ENCODE results near the gene INTS4.
"Not testable (repeated sequence)": the region's sequence is repeated elsewhere in the genome, so short reads cannot be mapped to it uniquely, and the experiment has no call there.

The INTS4 gene

GRCh38 chr11:77993902-77994301, 566 bp downstream of the INTS4 start:
- TF ChIP-seq, protein P1, sequence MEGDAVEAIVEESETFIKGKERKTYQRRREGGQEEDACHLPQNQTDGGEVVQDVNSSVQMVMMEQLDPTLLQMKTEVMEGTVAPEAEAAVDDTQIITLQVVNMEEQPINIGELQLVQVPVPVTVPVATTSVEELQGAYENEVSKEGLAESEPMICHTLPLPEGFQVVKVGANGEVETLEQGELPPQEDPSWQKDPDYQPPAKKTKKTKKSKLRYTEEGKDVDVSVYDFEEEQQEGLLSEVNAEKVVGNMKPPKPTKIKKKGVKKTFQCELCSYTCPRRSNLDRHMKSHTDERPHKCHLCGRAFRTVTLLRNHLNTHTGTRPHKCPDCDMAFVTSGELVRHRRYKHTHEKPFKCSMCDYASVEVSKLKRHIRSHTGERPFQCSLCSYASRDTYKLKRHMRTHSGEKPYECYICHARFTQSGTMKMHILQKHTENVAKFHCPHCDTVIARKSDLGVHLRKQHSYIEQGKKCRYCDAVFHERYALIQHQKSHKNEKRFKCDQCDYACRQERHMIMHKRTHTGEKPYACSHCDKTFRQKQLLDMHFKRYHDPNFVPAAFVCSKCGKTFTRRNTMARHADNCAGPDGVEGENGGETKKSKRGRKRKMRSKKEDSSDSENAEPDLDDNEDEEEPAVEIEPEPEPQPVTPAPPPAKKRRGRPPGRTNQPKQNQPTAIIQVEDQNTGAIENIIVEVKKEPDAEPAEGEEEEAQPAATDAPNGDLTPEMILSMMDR (conservative IDR thresholded peaks at IDR 0.05; ENCODE audit: low read depth) = no peak
- H3K27ac ChIP-seq = no peak overlapping the region; the same call in 1 of the 2 replicates
- CTCF ChIA-PET = interaction anchor here (0.6 kb wide), 1 partner anchor 1880 kb away, joined by 3 read pairs; no protein-coding TSS in a partner anchor

DNA sequence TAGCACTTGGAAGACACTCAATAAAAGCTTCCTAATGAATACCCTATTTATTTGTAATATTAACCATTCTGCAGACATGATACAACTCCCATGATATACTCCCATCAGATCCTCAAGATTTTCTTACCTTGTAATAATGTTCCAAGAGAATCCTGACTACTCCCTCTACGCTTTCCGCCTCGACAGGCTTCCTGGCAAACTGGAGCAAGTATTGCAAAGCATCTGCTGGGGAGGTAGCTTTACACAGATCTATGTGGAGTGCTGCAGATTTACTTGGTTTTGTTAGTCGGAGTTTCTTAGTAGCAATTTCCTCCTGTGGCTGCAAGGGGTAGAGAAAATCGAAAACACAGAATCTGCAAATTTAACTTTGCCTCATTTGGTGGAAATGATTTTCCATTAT, 3.5 kb downstream of the INTS4 start:
- POLR2A ChIA-PET (ENCODE audit: low non-redundant PET) = no interaction called here
- CTCF ChIA-PET = no interaction called here
- no peak overlapping the region for H3K27ac ChIP-seq
- TF ChIP-seq, protein P1 (conservative IDR thresholded peaks at IDR 0.05; ENCODE audit: low read depth) = no peak
- DNase-seq (ENCODE audit: low spot score) = no peak

More at GRCh38 chr11:77993902-77994301, 566 bp downstream of the INTS4 start:
- POLR2A ChIA-PET (ENCODE audit: low non-redundant PET) = interaction anchor here (0.6 to 0.7 kb wide), 2 partner anchors 101 to 744 kb away, joined by 3 to 7 read pairs; no protein-coding TSS in a partner anchor
- no peak for DNase-seq (ENCODE audit: low spot score)

GRCh38 chr11:77986456-77986855, 8.0 kb downstream of the INTS4 start:
- POLR2A ChIA-PET (ENCODE audit: low non-redundant PET) = not testable (repeated sequence)

DNA sequence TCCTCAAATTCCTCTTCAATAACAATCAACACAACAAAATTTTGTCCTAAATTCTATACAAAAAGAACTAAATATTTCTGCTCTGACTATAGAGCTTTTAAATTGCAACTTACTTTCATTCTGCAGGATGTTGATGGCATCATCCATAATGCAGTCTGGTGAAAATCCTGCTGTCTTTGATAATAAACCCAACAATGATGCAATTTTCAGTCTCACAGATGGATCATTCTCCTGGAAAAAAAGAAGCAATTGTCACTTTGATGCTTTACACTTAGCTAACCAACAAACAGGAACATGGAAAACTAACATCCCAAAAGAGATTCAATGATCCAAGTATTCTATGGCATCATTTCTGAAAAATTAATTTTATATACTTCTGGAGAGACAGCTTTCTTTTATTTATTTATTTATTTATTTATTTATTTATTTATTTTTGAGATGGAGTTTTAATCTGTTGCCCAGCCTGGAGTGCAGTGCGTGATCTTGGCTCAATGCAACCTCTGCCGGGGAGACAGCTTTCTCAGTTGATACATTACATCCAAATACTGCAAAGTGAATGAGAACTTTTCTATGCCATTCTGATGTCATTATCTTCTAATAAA, 13.0 kb downstream of the INTS4 start:
- no peak for DNase-seq (ENCODE audit: low spot score)
- H3K27ac ChIP-seq = no peak overlapping the region
- CTCF ChIA-PET = interaction anchor here (0.6 kb wide), 1 partner anchor 934 kb away, joined by 5 read pairs; no protein-coding TSS in a partner anchor
- POLR2A ChIA-PET (ENCODE audit: low non-redundant PET) = no interaction called here
- TF ChIP-seq, protein P1 (conservative IDR thresholded peaks at IDR 0.05; ENCODE audit: low read depth) = no peak

More at GRCh38 chr11:77986456-77986855, 8.0 kb downstream of the INTS4 start:
- DNase-seq (ENCODE audit: low spot score); CTCF ChIA-PET; H3K27ac ChIP-seq: not testable (repeated sequence)

DNA sequence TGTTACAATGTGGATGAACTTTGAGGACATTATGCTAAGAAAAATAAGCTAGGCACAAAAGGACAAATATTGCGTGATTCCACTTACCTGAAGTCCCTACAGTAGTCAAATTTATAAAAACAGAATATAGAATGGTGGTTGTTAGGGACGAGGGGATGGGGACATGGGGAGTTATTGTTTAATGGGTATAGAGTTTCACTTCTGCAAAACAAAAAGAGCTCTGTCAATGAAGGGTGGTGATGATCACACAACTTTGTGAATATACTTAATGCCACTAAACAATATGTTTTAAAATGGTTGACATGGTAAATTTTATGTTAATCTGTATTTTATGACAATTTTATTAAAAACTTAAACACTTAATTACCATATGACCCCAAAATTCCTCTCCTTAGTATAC, 26.1 kb downstream of the INTS4 start:
- H3K27ac ChIP-seq = no peak overlapping the region
- POLR2A ChIA-PET (ENCODE audit: low non-redundant PET) = no interaction called here
- TF ChIP-seq, protein P1 (conservative IDR thresholded peaks at IDR 0.05; ENCODE audit: low read depth) = no peak
- CTCF ChIA-PET = no interaction called here
- DNase-seq (ENCODE audit: low spot score) = no peak

DNA sequence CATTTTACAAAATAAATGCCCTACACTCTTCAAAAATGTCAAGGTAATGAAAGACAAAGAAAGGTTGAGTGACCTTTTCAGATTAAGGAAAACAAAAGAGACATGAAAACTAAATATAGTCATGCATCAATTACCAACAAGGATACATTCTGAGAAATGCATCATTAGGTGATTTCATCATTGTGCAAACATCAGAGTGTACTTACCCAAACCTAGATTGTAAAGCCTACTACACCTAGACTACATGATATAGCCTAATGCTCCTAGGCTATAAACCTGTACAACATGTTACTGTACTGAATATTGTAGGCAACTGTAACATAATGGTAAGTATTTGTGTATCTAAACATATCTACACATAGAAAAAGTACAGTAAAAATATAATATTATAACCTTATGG, 26.7 kb downstream of the INTS4 start:
- TF ChIP-seq, protein P1 (conservative IDR thresholded peaks at IDR 0.05; ENCODE audit: low read depth) = no peak
- DNase-seq (ENCODE audit: low spot score) = no peak
- CTCF ChIA-PET = no interaction called here
- no peak overlapping the region for H3K27ac ChIP-seq
- POLR2A ChIA-PET (ENCODE audit: low non-redundant PET) = no interaction called here

GRCh38 chr11:77967121-77967520, 27.3 kb downstream of the INTS4 start:
- ChIA-PET CTCF (no interaction called here), POLR2A (ENCODE audit: low non-redundant PET) (no interaction called here)
- H3K27ac ChIP-seq = no peak overlapping the region
- no peak for DNase-seq (ENCODE audit: low spot score)
- TF ChIP-seq, protein P1 (conservative IDR thresholded peaks at IDR 0.05; ENCODE audit: low read depth) = no peak
